ENCODE data around the gene OPCML.

DNA sequence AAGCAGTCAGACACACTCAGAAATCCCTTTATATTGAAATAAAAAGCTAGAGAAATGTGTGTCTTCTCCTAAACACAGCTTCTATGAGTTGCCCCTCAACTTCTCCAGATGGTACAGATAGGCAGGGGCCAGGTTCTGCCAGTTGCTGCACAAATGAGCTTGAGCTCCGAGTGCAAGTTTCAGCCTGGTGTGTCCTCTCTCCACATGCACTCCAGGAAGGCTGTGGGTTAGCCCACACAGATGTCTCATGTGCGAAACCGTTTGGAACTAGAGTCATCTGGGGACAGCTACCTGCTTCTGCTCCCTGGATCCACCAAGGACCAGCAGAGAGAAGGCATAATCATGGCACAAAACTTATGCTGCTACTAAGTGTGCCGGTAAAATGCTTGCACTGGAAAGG, 812.6 kb downstream of the OPCML start:
- TF ChIP-seq, protein P1, sequence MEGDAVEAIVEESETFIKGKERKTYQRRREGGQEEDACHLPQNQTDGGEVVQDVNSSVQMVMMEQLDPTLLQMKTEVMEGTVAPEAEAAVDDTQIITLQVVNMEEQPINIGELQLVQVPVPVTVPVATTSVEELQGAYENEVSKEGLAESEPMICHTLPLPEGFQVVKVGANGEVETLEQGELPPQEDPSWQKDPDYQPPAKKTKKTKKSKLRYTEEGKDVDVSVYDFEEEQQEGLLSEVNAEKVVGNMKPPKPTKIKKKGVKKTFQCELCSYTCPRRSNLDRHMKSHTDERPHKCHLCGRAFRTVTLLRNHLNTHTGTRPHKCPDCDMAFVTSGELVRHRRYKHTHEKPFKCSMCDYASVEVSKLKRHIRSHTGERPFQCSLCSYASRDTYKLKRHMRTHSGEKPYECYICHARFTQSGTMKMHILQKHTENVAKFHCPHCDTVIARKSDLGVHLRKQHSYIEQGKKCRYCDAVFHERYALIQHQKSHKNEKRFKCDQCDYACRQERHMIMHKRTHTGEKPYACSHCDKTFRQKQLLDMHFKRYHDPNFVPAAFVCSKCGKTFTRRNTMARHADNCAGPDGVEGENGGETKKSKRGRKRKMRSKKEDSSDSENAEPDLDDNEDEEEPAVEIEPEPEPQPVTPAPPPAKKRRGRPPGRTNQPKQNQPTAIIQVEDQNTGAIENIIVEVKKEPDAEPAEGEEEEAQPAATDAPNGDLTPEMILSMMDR (conservative IDR thresholded peaks at IDR 0.05; ENCODE audit: low read depth, low read length) = no peak
- TF ChIP-seq EZH2 (IDR thresholded peaks at IDR 0.05; ENCODE audit: borderline replicate concordance, low read depth, low read length, poor library complexity, severe bottlenecking) = no peak

All from A673 (cell line).